IMR-90 (cell line): ENCODE results near the gene KCNJ6. TPM values are rescaled to one million over a fixed set of nuclear protein-coding genes. Genes with fewer than 3 reads are reported as not detected.

Experiments
- ATAC-seq: fragments of 200-7000 bp; cut with Tn5 transposase; 2 replicates; pipeline ENCODE4 v1.9.1; 2020; ENCODE audit warnings: low read depth, mild to moderate bottlenecking, moderate library complexity
- BruUV-seq: library from RNA; stranded (reverse); fragments of 400-500 nt; replicated peaks from 2 replicates; lab custom pipeline; 2021; lab: Mats Ljungman, UMichigan
- CTCF ChIA-PET: fragments of 300-600 bp; formaldehyde crosslinking; extraction: SDS; loops from one replicate; lab custom pipeline; 2021; ENCODE audit warnings: antibody characterized with exemption; lab: Yijun Ruan, JAX
- POLR2A ChIA-PET: fragments of 300-600 bp; sonication (Branson Sonifier 250); formaldehyde crosslinking; loops from one replicate; lab custom pipeline; 2022; ENCODE audit warnings: antibody characterized with exemption; ENCODE audit not compliant: unreplicated experiment; lab: Charles Lee
- DNase-seq: peaks from one replicate; pipeline ENCODE4 v3.0.0; 2013
- H2AFZ ChIP-seq: replicated peaks from 2 replicates; pipeline ENCODE3; 2013; ENCODE audit warnings: low read length, mild to moderate bottlenecking; ENCODE audit not compliant: poor library complexity
- H2AK5ac ChIP-seq: 2 replicates; pipeline ENCODE4 v1.6.1; 2013; ENCODE audit warnings: low read depth, low read length, inconsistent platforms
- H2AK9ac ChIP-seq: replicated peaks from 2 replicates; pipeline ENCODE3; 2013; ENCODE audit warnings: mild to moderate bottlenecking, low read depth, low read length, moderate library complexity; ENCODE audit not compliant: poor library complexity
- H2BK120ac ChIP-seq: 2 replicates; pipeline ENCODE4 v1.6.1; 2013; ENCODE audit warnings: low read depth, low read length, inconsistent platforms
- H2BK15ac ChIP-seq: 3 replicates; pipeline ENCODE4 v1.6.1; 2013; ENCODE audit warnings: low read depth, low read length, inconsistent platforms
- H2BK20ac ChIP-seq: 2 replicates; pipeline ENCODE4 v1.6.1; 2013; ENCODE audit warnings: low read depth, mild to moderate bottlenecking, inconsistent platforms, low read length, moderate library complexity
- H2BK5ac ChIP-seq: 2 replicates; pipeline ENCODE4 v1.6.1; 2013; ENCODE audit warnings: mild to moderate bottlenecking, low read depth, low read length, inconsistent platforms; ENCODE audit not compliant: poor library complexity, severe bottlenecking
- H3K14ac ChIP-seq: replicated peaks from 2 replicates; pipeline ENCODE4 v1.6.1; 2013; ENCODE audit warnings: low read depth, low read length, inconsistent platforms
- H3K18ac ChIP-seq: 2 replicates; pipeline ENCODE4 v1.6.1; 2013; ENCODE audit warnings: low read depth, low read length, control low read depth
- H3K23ac ChIP-seq: 2 replicates; pipeline ENCODE4 v1.6.1; 2013; ENCODE audit warnings: low read depth, low read length, inconsistent platforms
- H3K27ac ChIP-seq: 2 replicates; pipeline ENCODE4 v1.5.1; 2013; ENCODE audit warnings: mild to moderate bottlenecking, control low read depth, low read length; ENCODE audit not compliant: insufficient read depth
- H3K27me3 ChIP-seq: 2 replicates; pipeline ENCODE4 v1.6.1; 2013; ENCODE audit warnings: low read length; ENCODE audit not compliant: control insufficient read depth, insufficient read depth
- H3K36me3 ChIP-seq: 2 replicates; pipeline ENCODE4 v1.6.1; 2013; ENCODE audit warnings: low read length, mixed read lengths; ENCODE audit not compliant: control insufficient read depth, insufficient read depth
- H3K4ac ChIP-seq: 2 replicates; pipeline ENCODE4 v1.6.1; 2013; ENCODE audit warnings: low read depth, low read length, inconsistent platforms
- H3K4me1 ChIP-seq: 2 replicates; pipeline ENCODE4 v1.6.1; 2013; ENCODE audit warnings: low read length, mixed read lengths; ENCODE audit not compliant: control insufficient read depth, insufficient read depth
- H3K4me2 ChIP-seq: 2 replicates; pipeline ENCODE4 v1.6.1; 2013; ENCODE audit warnings: low read depth, mild to moderate bottlenecking, control low read depth, low read length, moderate library complexity
- H3K4me3 ChIP-seq: 2 replicates; pipeline ENCODE4 v1.5.1; 2013; ENCODE audit warnings: low read depth, mild to moderate bottlenecking, control low read depth, low read length, moderate library complexity; ENCODE audit not compliant: insufficient read depth
- H3K56ac ChIP-seq: 2 replicates; pipeline ENCODE4 v1.6.1; 2013; ENCODE audit warnings: low read length, inconsistent platforms; ENCODE audit not compliant: insufficient read depth; ENCODE audit errors: extremely low read depth
- H3K79me1 ChIP-seq, 2 experiments: 2 replicates each; pipeline ENCODE4 v1.6.1; 2013; ENCODE audit warnings: low read length in 2 of 2, inconsistent platforms in 1 of 2, low read depth in 1 of 2
- H3K9ac ChIP-seq: 2 replicates; pipeline ENCODE4 v1.6.1; 2013; ENCODE audit warnings: low read depth, low read length, control low read depth
- H3K9me1 ChIP-seq: 2 replicates; pipeline ENCODE4 v1.6.1; 2013; ENCODE audit warnings: low read length, inconsistent platforms; ENCODE audit not compliant: insufficient read depth
- H3K9me3 ChIP-seq: 2 replicates; pipeline ENCODE4 v1.6.1; 2013; ENCODE audit warnings: low read length; ENCODE audit not compliant: control insufficient read depth, insufficient read depth
- H4K20me1 ChIP-seq: 2 replicates; pipeline ENCODE4 v1.6.1; 2013; ENCODE audit warnings: low read length, inconsistent platforms; ENCODE audit not compliant: insufficient read depth
- H4K5ac ChIP-seq: 2 replicates; pipeline ENCODE4 v1.6.1; 2013; ENCODE audit warnings: mild to moderate bottlenecking, low read depth, low read length, control low read depth
- H4K8ac ChIP-seq, 2 experiments: 2 replicates each; pipeline ENCODE4 v1.6.1; 2013; ENCODE audit warnings: low read depth in 2 of 2, low read length in 2 of 2, control low read depth in 1 of 2, inconsistent platforms in 1 of 2
- H4K91ac ChIP-seq: 2 replicates; pipeline ENCODE4 v1.6.1; 2013; ENCODE audit warnings: low read depth, low read length, inconsistent platforms; ENCODE audit not compliant: insufficient read depth
- BHLHE40 ChIP-seq: fragments of 150-350 bp; IDR thresholded peaks from 2 replicates; pipeline ENCODE4 v1.6.1; 2016; ENCODE audit warnings: mild to moderate bottlenecking, low read depth, low read length
- CEBPB ChIP-seq: IDR thresholded peaks from 2 replicates; pipeline ENCODE4 v1.6.1; 2012; ENCODE audit warnings: low read depth, low read length, improper control_type of control experiment
- CTCF ChIP-seq: conservative IDR thresholded peaks from 2 replicates; pipeline ENCODE4 v1.5.1; 2012; ENCODE audit warnings: mild to moderate bottlenecking, low read depth, low read length, improper control_type of control experiment
- ELK1 ChIP-seq: fragments of 150-350 bp; IDR thresholded peaks from 2 replicates; pipeline ENCODE4 v1.6.1; 2016; ENCODE audit warnings: low read depth, mild to moderate bottlenecking, low read length, moderate library complexity, borderline replicate concordance
- FOS ChIP-seq: fragments of 150-350 bp; IDR thresholded peaks from 2 replicates; pipeline ENCODE4 v1.6.1; 2016; ENCODE audit warnings: low read depth, low read length
- MAFK ChIP-seq: IDR thresholded peaks from 2 replicates; pipeline ENCODE4 v1.6.1; 2012; ENCODE audit warnings: low read depth, low read length, improper control_type of control experiment
- RAD21 ChIP-seq: IDR thresholded peaks from 2 replicates; pipeline ENCODE4 v1.6.1; 2012; ENCODE audit warnings: low read length, improper control_type of control experiment
- RCOR1 ChIP-seq: IDR thresholded peaks from 2 replicates; pipeline ENCODE4 v1.6.1; 2012; ENCODE audit warnings: mild to moderate bottlenecking, low read length, improper control_type of control experiment; ENCODE audit not compliant: insufficient replicate concordance
- SMC3 ChIP-seq: fragments of 150-350 bp; IDR thresholded peaks from 2 replicates; pipeline ENCODE4 v1.6.1; 2016; ENCODE audit warnings: low read depth, mild to moderate bottlenecking, antibody characterized with exemption, low read length, moderate library complexity
- USF2 ChIP-seq: fragments of 150-350 bp; IDR thresholded peaks from 2 replicates; pipeline ENCODE4 v1.6.1; 2017; ENCODE audit warnings: mild to moderate bottlenecking, antibody characterized with exemption, low read length, low read depth
- WGBS, 2 experiments: methylation state at CpG; one replicate each; pipeline versions ENCODE4 v1.1.5 to v1.1.7; 2013; ENCODE audit warnings: missing lambda C conversion rate in 2 of 2; ENCODE audit not compliant: insufficient read length in 1 of 2; ENCODE audit errors: extremely low coverage in 2 of 2; 5-methylcytosine and 5-hydroxymethylcytosine counted together
- dilution Hi-C: fragments of 300-500 bp; cut with HindIII; formaldehyde crosslinking; loops from one replicate; pipeline ENCODE4 v1.14.3; 2018; ENCODE audit warnings: low sequenced_read_pairs; ENCODE audit not compliant: unreplicated experiment
- in situ Hi-C: fragments of 300-500 bp; cut with MboI; formaldehyde crosslinking; loops from 3 replicates; pipeline ENCODE4 v1.14.3; 2019; ENCODE audit warnings: low sequenced_read_pairs, inconsistent platforms, mixed read lengths
- intact Hi-C: fragments of 100-400 bp; cut with micrococcal nuclease; formaldehyde crosslinking; loops from 2 replicates; pipeline ENCODE4 v1.10.0; 2022
- polyA plus RNA-seq, 3 experiments: library from polyadenylated mRNA; depleted of rRNA; stranded (reverse); fragments of >200 nt; gene quantifications; 2 replicates each; pipeline ENCODE4 v1.2.3, GENCODE V29; 2012; ENCODE audit warnings: low replicate concordance in 1 of 3
- total RNA-seq: library from RNA; depleted of rRNA; stranded (reverse); fragments of >200 nt; gene quantifications from 2 replicates; pipeline ENCODE4 v1.2.3, GENCODE V29; 2012

KCNJ6 gene
- total and polyA plus RNA-seq, 2 of the 4 experiments (the other 2 are of a cell fraction), result under 0.01 to 0.02 TPM

GRCh38 chr21:37799211-37800056 is 116.8 kb downstream of the KCNJ6 start (continued):
- no peak for TF ChIP-seq USF2

GRCh38 chr21:37797403-37797802 is 118.9 kb downstream of the KCNJ6 start:
- no peak overlapping the region for H2AK9ac ChIP-seq
- dilution Hi-C loops, result no loop called here
- no peak overlapping the region for H3K27ac ChIP-seq
- no peak for TF ChIP-seq MAFK
- no peak for TF ChIP-seq USF2
- TF ChIP-seq SMC3, result no peak
- no peak for TF ChIP-seq CTCF
- TF ChIP-seq ELK1, result no peak
- TF ChIP-seq CEBPB, result no peak
- TF ChIP-seq RAD21, result no peak
- TF ChIP-seq RCOR1, result no peak
- no peak for TF ChIP-seq BHLHE40
- TF ChIP-seq FOS, result no peak

More at GRCh38 chr21:37797403-37797802, 118.9 kb downstream of the KCNJ6 start:
- peak overlapping the region; percentile 50; the same call in 1 of the 2 replicates for H3K4ac ChIP-seq
- in situ Hi-C loops (no loop called here), intact Hi-C loops (no loop called here)
- H4K8ac ChIP-seq, result no peak overlapping the region
- no CpG with 5 or more reads among the region's 4 CpGs for WGBS, 2 experiments
- ChIA-PET POLR2A (no interaction called here), CTCF (no interaction called here)
- H3K9ac ChIP-seq, result no peak overlapping the region
- H2BK15ac ChIP-seq, result peak overlapping the region; percentile 78; the same call in 1 of the 3 replicates
- H2AK5ac ChIP-seq, result peak overlapping the region; percentile 83
- ATAC-seq (no peak), DNase-seq (no peak)
- H3K79me1 ChIP-seq, result no peaks in the 10 kb centered on the region
- no peak overlapping the region for H2AFZ ChIP-seq
- H4K20me1 ChIP-seq, result no peaks in the 10 kb centered on the region
- no peak overlapping the region for H2BK5ac ChIP-seq
- H2BK120ac ChIP-seq, result no peak overlapping the region; the same call in 1 of the 2 replicates
- H4K91ac ChIP-seq, result peak overlapping the region; percentile 80
- no peak overlapping the region for H4K5ac ChIP-seq
- no peak overlapping the region for H3K4me3 ChIP-seq
- no peaks in the 10 kb centered on the region for H3K9me3 ChIP-seq
- H3K18ac ChIP-seq, result no peak overlapping the region
- peaks cover 16% of the 10 kb centered on the region for H3K9me1 ChIP-seq
- H3K36me3 ChIP-seq, result no peaks in the 10 kb centered on the region
- peaks cover 13% of the 10 kb centered on the region for H3K4me1 ChIP-seq
- no peak overlapping the region for H3K14ac ChIP-seq
- 0 out of 2 replicates have a peak overlapping the region, but pooled peaks have one; percentile 8 for H2BK20ac ChIP-seq
- no TSS peak for BruUV-seq
- H3K27me3 ChIP-seq, result no peaks in the 10 kb centered on the region
- H3K23ac ChIP-seq, result no peak overlapping the region
- H3K56ac ChIP-seq, result no peak overlapping the region
- no peak overlapping the region for H3K4me2 ChIP-seq
